Stimulated activated CD8-positive, alpha-beta memory T cell treated with anti-CD3 and anti-CD28 coated beads, Interleukin-4, amount 100 ng/mL, for 4 hours (primary cell): ENCODE measurements around the gene CHPF.

ENCODE experiments used
- DNase-seq, 2 donors: peaks; one replicate each; pipeline ENCODE4 v3.0.0-alpha.2; 2020; ENCODE audit warnings: low read depth in 2 of 2, low spot score in 1 of 2

CHPF gene

DNA sequence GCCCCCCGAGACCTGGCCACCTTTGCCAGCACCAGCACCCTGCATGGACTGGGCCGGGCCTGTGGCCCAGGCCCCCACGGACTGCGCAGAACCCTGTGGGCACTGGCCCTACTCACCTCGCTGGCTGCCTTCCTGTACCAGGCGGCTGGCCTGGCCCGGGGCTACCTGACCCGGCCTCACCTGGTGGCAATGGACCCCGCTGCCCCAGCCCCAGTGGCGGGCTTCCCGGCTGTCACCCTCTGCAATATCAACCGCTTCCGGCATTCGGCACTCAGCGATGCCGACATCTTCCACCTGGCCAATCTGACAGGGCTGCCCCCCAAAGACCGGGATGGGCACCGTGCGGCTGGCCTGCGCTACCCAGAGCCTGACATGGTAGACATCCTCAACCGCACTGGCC is 28.8 kb downstream of the CHPF start:
- DNase-seq, result no peak

DNA sequence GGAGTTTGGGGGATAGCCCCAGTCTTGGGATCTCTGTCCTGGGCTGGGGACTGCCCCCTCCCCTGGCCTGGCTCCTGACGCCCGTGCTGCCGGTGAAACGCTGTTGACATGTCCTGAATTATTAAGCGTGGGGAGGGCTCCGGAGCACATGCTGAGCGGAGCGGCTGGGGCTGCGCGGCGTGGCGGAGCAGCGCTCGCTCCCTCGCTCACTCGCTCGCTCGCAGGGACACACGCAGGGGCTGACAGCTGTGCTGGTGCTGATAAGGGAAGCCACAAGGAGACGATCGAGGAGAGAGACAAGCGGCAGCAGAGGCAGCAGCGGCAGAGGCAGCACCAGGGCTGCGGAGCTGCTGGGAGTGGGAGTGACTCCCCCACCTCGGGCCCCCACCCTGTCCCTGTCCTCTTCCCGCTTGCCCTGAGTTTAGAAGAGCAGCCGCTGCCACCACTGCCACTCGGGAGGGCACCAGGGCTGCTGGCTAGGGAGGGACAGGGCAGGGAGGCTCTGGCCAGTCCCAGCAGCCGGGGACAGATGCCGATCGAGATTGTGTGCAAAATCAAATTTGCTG is 29.3 kb downstream of the CHPF start, which contains the start of gene ASIC4:
ASIC4 (plus strand) TSS at position 287 of the 566 bp plus-strand sequence; CDS start at position 530, 243 bp downstream.
- DNase-seq, result no peak

DNA sequence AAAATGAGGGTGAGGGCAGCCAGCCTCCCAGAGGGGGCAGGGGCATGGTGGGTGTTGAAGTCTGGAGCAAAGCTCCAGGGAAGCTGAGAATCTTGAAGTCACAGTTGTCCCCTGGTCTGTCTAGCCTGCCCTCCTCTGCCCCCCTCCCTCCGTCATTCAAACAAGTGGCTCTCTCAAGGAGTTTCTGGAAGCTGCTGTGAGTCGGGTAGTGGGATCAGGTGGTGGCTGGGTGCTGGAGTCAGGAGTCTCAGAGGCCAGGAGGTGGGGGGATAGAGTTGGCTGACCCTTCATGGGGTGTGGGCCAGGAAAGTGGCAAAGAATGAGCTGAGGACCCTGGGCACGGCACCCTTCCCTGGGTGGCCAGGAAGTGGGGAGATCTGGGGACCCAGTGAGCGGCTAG is 29.8 kb downstream of the CHPF start:
- DNase-seq, result no peak

DNA sequence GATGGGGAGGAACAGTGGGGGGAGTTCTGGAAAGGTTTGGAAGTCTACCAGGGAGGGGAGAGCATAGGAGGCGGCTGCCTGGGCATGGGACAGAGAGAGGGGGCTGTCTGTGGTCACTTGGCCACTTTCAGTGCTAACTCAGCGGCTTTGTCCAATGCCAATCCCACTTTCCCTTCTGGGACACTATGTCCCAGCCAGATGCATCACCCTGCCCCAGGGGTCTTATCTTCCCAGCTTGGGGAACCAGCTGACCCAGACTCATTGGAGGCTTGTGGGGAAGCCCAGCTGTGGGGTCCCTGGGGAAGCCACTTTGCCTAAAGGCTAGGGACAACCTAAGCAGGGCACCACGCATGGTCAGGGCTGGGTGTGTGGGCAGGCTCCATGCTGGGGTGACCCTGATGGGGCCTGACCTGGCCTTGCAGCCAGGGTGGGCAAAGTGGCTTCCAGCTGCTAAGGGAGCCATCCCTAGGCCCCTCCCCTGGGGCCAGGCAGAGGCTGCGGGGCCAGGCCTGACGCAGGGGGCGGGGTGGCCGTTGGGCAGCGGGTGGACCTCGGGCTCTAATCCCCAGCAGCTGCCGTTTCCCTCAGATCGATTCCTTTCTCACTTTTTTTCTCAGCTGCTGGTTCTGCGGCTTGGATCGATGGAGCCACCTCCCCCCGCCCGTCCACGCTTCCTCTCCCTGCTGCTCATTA is 30.9 kb downstream of the CHPF start:
- DNase-seq, result no peak

DNA sequence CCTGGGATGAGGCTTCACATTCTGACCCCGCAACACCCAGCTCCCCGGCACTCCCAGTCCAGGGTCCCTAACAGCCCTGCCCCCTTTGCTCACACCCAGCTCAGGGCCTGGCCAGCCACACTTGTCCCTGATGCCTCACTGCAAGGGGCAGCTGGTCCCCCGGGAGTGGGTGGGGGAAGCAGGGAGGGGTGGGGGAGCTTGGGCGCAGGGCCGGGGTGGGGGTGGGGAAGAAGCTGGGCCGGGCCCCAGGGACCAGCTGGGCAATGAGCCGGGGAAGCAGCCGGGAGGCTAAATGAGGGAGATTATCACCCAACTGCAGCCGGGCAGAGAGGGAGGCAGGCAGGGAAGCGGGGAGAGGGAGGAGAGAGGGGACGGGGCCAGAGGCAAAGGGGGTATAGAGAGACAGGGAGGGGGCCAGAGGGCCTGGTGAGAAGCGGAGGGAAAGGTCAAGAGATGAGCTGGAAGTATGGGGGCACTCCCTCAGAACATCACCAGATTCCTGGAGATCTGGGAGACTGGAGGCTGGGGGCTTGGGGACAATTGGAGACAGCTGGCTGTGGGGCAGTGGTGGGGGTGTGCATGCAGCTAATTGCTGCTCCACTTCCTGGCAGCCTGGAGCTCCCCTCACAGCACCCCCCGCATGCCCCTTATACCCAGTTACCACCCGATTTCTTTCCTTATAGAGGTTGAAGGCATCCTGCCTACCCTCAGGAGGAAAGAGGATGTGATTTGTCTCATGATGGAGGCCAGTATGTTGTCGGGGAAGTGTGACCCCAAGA is 31.9 kb downstream of the CHPF start:
- no peak for DNase-seq

DNA sequence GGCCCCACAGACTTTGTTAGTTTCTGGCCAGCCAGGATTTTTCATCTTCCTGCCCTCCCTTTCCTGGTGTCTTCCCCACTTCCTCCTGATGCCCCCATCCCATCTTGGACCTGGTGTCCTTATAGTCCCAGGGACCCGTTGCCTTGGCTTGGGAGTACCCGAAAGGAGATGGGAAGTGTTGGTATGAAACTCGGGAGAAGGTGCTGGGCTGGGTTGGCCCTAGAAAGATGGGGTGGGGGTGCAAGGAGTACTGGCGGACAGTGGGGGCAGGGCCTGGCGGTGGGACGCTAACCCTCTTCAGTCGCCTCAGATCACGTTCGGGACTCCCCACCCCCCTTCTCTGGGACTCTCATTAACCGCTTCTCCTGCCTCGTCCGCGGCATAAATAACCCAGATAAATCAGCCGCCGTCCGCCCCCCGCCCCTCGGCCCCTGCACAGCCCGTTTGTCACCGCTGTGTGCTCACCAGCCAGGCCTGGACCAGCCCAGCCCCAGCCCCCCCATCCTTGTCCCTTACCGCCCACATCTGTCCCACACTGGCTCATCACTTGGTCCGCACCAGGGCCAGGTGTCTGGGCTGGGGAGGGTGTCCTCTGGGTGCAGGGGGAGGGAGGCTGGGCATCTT is 33.0 kb downstream of the CHPF start:
- no peak for DNase-seq

DNA sequence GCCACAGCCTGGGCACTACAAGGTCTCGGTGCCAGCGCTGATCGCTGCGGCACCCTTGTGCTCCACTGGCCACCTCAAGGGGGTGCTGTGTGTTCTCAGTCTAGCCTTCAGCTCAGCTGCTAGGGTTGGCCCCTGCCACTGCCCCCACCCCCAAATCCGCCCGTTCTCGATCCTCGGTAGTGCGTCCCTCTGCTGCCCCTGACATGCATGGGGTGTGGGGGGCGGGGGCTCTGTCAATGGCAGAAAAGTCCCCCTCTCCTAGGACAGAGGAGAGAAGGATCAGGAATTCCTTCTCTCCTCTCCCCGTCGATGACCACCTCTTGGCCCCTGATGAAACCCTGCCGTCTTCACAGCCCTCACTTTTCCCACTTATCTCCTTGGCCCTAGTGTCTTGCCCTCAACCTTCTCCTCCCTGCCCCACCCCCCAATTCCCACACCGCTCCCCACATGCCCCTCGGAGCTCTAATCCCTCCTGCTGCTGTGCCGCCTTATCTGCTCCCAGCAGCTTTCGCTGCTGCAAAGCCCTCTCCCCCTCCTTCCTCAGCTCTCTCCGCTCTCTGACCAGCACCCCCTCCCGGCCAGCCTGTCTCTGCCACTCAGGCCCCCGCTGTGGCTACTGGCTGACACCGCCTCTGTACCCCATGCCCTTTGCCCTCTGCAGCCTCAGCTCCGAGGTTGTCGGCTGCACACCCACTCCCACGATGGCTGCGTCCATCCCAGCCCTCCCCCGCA is 33.7 kb downstream of the CHPF start:
- no peak for DNase-seq

DNA sequence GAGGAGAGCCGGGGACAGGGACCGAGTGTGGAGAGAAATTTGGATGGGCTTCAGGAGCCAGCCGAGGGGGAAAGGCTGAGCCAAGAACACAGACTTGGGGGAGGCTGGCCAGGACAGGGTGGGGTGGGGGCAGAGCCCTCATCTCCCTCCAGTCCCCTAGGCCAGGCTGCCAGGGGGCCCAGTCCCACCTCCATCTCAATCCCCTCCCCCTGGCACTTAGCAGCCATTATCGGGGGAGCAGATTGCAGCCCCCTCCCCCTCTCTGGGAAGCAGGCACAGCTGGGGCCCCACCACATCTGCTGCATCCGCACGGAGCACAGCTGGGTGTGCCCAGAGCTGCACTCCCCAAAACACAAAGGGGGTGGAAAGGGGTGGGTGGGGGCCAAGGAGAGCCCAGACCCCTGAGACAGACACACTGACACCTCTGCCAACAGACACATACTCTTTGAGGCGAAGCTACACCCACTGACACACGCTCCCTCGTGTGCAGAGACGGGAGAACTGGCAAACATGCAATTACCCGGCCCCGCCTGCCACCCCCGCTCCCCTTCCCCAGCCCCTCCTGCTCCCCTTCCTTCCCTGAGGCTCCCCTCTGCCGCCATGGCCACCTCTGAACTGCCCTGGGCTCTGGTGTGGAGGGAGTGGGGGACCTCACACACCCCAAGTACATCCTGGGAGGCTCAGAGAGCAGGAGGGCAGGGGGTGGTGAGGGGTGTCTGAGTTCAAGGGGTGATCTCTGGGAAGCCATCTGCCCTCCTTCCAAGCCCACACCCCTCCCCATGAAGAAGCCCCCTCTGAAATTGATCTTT is 34.4 kb downstream of the CHPF start:
- no peak for DNase-seq

DNA sequence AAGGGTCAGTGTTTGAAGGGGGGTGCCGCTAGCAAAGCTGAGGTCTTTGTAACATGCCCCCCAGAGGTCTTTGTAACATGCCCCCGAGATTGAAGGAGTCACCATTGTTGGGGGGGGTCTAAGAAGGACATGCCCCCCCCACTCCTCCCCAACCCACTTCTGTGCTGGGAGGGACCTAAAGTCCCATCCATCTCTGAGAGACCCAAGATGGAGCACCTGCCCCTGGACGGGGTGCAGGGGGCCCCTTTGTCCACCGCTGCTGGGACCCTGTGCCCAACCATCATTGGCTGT is 35.2 kb downstream of the CHPF start:
- DNase-seq, result no peak

DNA sequence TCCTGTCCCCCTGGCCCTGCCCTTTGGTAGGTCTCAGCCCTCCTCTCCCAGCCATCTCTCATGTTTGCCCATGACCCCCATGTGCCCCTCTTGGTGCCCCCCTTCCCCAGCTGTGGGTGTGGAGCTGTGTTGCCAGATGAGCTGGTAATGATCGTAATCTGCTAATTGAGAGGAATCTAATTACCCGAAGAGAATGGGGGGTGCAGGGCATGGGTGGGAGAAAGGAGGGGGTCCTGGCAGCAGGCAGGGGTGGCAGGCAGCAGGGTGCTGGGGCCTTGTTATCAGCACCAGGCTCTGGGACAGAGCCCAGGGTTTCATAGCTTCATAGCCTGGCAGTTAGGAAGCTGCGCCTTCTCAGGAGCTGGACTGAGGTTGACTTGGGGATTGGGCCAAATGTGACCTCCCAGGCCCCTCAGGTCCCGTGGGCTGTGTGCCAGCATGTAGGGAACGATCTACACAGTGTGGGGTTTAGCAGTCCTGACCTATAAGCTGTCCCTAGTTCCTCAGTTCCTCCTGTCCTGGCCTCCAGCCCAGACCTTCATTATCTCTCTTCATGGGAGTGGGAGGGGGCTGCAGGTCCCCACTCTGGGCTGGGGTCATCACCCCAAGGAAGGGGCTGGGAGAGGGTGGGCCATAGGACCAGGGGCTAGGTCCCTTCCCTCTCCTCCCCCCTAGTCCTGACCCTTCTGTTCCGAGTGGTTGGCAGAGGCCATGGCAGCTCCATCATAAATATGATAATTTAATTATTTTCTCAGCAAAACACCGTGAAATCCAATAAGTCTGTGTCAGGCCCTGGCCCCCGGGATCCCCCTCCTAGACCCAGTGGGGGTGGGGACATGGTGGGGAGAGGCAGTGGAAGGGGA is 35.8 kb downstream of the CHPF start:
- DNase-seq, result no peak

DNA sequence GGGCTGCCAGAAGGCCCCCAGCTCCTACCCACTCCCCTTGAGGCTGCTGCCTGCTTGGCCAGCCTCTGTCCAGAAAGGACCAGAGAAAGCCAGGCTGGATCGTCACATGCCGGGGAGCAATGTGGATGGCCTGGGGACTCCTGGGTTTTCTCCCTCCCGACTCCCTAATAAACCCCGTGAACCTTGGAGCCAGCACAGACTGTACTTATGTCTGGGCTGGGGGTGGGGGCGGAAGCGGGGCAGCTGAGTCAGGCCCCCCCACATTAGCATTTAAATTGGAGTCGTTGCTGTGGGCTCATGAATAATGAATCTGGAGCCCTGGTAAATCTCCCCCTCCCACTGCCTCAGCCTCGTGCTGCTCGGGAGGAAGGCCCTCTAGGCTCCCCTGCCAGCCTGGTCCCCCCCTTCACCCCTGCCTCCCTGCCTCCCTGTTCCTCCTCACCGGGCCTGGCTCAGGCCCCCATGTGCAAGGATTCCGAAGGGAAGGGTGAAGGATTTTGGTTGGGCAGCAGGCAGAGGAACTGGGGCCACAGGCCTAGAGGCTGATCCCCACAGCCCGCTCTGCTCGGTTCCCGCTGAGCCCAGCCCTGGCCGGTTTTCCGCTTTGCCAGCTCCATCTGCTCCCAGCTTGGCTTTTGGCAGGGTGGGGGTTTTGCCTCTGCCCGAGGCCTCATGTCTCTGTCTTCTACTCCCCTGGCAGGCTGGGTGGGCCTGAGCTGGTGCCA is 36.6 kb downstream of the CHPF start:
- no peak for DNase-seq

DNA sequence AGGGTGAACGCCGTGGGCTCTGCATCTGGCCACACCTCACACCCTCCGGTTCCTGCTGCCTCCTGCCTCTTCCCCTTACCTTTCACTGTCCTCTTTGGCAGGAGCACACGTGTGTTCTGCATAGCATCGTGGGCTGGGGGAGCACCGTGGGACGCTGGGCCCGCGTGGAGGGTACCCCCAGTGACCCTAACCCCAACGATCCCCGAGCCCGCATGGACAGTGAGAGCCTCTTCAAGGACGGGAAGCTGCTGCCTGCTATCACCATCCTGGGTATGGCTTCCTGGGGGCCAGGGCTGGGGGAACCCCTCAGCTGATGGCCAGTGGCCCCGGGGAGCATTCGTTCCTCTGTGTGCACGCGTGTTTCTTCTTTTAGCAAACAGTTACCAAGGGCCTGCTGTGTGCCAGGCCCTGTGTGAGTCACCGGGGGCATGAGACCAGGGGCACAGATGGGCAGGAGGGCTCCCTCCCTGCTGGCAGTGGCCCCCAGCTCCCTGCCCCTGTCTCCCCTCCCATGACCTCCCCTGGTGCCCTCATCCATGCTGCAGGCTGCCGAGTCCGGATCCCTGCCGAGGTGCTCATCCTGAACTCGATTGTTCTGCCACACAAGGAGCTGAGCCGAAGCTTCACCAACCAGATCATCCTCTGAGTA is 37.3 kb downstream of the CHPF start:
- no peak for DNase-seq

DNA sequence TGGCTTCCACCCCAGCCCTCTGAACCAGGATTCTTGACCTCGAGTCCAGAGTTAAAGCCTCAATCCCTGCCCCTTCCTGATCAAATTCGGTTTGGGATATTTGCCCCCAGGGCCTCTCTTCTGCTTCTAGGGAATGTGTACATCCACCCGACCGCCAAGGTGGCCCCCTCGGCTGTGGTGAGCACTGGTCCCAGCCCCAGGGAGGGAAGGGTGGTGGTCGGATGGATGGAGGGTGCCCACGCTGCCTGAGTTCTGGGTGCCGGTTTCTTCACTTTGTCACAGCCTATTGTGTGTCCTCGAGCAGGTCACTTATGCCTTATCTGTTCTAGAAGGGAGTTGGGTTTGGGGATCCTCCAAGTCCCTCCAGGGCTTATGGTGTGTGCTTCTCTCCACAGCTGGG is 38.0 kb downstream of the CHPF start:
- no peak for DNase-seq

DNA sequence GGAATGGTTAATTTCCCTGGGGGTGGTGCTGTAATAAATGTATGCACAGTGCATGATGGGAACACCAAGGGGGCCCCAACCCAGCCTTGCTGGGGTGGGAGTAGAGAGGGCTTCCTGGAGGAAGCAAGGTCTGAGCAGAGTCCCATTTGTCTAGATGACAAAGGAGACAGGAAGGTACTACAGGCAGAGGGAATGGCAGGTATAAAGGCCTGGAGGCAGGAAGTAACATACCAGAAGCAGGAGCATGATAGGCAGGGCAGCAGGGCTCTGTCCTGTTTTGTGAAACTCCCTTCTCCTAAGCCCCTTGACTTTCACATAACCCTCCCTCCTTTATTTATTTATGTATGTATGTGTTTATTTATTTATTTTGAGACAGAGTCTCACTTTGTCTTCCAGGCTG is 41.0 kb downstream of the CHPF start:
- DNase-seq, result no peak

DNA sequence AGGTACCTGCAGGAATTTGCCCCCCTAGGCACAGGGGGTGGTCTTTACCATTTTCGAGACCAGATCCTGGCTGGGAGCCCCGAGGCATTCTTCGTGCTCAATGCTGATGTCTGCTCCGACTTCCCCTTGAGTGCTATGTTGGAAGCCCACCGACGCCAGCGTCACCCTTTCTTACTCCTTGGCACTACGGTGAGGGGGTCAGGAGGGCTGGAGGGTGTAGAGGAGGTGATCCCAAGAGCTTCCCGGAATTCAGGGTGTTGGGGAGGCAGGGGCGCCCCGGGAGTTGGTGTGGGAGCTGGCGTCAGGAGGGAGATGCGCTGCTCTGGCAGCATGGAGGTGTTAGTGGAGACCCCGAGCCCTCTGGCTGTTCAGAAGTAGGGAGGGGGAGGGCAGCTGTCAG is 41.8 kb downstream of the CHPF start:
- DNase-seq, result no peak

DNA sequence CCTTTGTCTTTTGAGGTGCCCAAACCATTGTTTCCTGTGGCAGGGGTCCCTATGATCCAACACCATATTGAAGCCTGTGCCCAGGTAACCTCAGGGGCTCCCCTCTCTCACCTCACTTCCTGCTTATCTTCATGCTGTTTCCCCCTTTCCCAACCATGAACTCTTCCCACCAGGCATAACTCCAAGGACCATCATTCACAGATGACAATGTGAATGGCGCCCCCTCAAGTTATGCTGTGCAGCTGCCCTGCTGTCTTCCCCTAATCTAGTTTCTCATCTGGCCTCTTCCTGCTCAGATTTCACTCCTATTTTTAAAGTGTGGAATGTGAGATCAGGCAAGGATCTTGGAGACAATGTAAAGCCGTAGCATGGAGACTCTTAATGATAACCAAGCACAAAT is 43.5 kb downstream of the CHPF start:
- no peak for DNase-seq

DNA sequence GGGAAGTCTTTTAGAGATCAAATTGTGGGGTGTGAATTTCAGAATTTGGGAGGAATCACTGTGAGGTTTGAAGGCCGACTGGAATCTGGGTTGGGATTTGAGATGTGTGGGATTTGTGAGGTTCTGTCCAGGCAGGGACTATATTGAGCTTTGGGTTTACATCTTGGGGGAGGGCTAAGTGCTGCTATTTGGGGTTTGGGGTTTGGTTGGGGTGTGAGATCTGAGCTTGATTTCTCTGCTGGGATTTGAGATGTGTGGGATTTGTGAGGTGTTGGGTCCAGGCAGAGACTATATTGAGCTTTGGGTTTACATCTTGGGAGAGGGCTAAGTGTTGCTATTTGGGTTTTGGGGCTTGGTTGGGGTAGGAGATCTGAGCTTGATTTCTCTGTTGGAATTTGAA is 44.1 kb downstream of the CHPF start:
- no peak for DNase-seq

DNA sequence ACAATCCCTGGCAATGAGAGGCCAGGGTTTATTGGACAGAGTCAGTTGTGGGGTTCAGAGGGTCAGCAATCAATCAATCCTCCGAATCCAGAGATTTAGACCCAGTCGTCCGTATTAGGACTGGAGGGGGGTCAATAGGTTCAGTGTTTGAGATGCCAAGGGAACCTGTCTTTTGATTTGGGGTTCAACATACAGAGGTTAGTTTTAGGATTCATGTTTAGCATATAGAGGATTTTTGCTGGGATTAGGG is 44.6 kb downstream of the CHPF start:
- no peak for DNase-seq
